UCSD-AML1 (cell line): Measurements from ENCODE around the gene HIGD1B.
"Not testable (repeated sequence)": the region's sequence is repeated elsewhere in the genome, so short reads cannot be mapped to it uniquely, and the experiment has no call there.

ENCODE experiments used
- DNase-seq: peaks from one replicate; lab custom pipeline; 2025; ENCODE audit not compliant: unreplicated experiment; lab: John Stamatoyannopoulos, UW

Gene HIGD1B

GRCh38 chr17:44847586-44847985, at the start of gene HIGD1B:
Gene HIGD1B (plus strand): TSS chr17:44847883. CDS start chr17:44848153, 270 bp downstream.
- no peak for DNase-seq

- DNase-seq = no peak
Measured at GRCh38 chr17:44798356-44798755, 49.3 kb upstream of the HIGD1B start.

- DNase-seq = no peak
Measured at GRCh38 chr17:44801880-44802279, 45.8 kb upstream of the HIGD1B start.

DNA sequence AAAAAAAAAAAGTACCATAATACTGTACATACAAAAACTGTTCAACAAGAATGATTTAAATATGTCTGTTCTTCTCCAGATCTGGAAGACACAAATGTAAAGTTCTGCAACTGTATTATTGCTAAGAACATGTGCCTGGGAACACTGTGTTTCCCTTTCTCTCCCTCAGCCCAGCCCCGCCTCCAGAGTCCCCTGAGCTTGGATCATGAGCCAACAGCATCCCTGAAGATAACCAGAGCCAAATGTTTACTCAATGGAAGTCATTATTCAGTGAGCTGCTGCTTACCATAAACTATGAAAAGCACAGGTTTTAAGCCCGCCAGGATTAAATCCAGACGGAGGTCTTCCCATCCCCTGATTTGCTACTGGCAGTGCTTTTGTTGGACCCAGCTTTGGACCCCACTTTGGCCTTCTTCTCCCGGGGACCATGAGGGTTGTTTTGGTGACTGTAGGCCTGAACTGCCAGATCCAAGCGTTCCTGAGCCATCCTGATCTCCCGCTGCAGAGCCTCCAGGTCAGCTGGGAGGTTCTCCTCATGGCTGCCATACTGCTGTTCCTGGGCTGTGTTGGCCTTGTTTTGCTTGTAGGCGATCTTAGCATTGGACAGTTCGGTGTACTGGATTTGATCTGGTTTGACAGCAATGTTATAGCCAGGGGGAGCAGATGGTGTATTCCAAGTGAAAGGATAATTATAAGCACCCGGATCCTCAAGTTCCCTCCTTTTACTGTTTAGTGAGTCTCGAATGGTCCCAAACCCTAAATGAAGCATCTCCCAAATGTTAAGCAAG, 43.2 kb upstream of the HIGD1B start:
- DNase-seq = no peak

GRCh38 chr17:44807093-44807816, 40.4 kb upstream of the HIGD1B start:
- no peak for DNase-seq

DNA sequence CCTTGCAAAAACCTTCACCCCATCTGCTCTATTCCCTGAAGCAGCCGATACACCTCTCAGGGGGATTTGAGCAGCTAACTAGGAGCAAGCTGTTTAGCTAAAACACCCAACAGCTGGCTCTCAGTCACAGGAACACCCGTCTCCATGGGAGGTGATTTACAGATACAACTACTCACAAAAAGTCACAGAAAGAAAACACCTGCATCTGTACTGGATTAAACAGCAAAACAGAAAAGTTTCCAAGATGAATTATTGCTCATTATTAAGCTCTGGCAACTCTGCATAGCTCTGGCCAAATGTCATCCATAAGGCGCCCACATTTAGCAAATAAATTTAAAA, 39.9 kb upstream of the HIGD1B start:
- no peak for DNase-seq

DNA sequence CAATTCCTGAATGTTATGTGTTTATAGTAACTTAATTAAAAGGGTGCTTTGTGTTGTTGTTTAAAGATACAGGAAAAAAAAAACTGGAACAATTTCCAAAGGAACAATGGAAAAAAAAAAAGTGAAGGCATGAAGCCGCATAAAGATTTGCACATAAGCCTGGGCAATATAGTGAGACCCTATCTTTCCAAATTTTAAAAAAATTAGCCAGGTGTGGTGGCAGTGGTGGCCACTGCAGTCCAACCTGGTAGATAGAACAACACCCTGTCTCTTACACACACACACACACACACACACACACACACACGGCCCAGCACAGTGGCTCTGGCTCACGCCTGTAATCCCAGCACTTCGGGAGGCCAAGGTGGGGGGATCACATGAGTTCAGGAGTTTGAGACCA, 39.5 kb upstream of the HIGD1B start:
- DNase-seq = no peak

DNA sequence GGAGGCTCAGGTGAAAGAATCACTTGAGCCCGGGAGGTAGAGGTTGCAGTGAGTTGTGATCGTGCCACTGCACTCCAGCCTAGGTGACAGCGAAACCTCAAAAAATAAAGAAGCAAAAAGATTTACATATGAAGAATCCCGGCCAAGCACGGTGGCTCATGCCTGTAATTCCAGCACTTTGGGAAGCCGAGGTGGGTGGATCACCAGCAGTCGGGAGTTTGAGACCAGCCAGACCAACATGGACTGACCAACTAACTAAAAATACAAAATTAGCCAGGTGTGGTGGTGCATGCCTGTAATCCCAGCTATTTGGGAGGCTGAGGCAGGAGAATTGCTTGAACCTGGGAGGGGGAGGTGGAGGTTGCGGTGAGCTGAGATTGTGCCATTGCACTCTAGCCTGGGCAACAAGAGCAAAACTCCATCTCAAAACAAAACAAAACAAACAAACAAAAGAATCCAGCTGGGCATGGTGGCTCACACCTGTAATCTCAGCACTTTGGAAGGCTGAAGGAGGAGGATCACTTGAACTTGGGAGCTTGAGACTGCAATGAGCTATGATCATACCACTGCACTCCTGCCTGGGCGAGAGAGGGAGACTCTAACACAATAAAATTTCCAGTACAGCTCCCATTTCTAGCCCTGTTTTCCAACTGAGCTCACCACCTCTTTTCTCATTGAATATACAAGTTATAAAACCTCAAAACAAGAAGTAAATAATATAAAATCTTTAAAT, 38.9 kb upstream of the HIGD1B start:
- DNase-seq = not testable (repeated sequence)

- no peak for DNase-seq
Measured at GRCh38 chr17:44812263-44812662, 35.4 kb upstream of the HIGD1B start.

DNA sequence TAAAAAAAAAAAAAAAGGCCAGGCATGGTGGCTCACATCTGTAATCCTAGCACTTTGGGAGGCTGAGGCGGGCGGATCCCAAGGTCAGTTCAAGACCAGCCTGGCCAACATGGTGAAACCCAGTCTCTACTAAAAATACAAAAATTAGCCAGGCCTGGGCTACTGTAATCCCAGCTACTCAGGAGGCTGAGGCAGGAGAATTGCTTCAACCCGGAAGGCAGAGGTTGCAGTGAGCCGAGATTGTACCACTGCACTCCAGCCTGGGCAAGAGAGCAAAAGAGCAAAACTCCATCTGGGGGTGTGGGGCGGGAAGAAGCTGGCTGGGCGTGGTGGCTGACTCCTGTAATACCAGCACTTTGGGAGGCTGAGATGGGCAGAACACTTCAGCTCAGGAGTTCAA, 29.2 kb upstream of the HIGD1B start:
- not testable (repeated sequence) for DNase-seq

DNA sequence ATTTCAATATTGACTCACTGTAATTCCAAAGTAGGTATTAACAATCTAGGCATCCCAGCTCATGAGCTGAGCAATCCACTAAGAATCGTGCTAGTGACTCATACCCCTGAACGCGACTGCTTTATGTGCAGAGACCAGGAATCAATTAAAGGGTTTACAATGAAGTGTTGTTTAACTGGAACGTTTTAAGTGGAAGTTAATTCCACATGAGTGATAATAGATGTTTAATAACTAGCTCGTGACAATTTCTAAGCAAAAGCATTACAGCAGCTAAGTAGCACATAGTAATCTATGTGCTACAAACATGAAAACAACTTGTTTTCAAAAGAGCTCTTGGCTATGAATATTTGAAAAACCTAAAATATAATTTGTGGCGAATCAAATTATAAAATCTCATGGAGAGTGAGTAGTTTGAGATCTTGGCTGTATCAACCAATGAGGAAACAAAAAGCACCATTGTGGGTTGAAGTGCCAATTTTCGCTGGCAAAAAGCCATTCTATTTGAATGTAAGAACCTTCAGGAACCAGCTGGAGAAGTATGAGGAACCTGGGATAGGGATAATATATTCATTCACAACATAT, 27.0 kb upstream of the HIGD1B start:
- no peak for DNase-seq

DNA sequence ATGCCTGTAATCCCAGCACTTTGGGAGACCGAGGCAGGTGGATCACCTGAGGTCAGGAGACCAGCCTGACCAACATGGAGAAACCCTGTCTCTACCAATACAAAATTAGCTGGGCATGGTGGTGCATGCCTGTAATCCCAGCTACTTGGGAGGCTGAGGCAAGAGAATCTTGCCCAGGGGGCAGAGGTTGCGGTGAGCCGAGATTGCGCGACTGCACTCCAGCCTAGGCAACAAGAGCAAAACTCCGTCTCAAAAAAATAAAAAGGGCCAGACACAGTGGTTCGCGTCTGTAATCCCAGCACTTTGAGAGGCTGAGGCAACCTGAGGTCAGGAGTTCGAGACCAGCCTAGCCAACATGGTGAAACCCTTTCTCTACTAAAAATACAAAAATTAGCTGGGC, 22.4 kb upstream of the HIGD1B start:
- not testable (repeated sequence) for DNase-seq

DNA sequence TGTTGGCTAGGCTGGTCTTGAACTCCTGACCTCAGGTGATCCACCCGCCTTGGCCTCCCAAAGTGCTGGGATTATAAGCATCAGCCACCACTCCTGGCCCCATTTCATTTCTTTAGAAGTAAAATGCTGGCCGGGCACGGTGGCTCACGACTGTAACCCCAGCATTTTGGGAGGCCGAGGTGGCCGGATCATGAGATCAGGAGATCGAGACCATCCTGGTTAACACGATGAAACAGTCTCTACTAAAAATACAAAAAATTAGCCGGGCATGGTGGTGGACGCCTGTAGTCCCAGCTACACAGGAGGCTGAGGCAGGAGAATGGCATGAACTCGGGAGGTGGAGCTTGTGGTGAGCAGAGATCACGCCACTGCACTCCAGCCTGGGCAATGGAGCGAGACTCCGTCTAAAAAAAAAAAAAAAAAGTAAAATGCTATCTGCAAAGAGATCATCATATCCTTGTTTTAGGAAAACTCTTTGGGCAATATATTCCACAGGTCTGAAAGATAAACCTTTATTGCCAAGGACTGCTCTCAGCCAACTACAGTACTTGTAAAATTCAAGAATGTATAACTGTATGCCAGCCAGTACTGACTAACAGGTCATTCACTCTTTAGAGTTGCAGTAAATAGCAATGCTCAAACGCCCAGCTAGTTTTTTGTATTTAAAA, 21.4 kb upstream of the HIGD1B start:
- DNase-seq = no peak

GRCh38 chr17:44827863-44828262, 19.8 kb upstream of the HIGD1B start:
- DNase-seq = no peak

DNA sequence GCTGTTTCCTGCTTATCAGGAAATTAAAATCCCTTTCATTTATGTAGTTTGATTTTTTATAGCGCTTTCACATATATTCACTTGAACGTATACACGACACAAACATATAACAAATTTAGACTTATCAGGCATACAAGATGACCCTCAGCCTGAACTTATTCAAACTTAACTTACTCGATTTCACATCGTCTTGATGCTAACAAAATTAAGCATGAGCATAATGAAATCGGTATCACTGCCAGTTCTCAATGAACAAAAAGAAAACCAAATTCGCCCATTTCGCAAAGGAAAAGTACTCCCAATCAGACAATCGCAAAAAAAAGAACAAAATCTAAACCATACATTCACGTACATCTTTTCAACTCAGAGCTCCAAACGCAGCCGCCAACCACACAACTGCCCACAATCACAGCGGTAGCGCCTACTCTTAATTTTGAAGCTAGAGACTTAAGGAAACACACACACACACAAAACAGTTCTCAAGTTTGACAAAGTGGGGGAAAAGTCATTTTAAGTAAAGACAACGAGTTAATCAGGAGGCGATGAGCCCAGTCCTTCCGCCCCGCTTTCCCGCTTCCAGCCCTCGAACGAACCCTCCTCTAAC, 18.7 kb upstream of the HIGD1B start:
- no peak for DNase-seq

GRCh38 chr17:44829523-44830358, 17.9 kb upstream of the HIGD1B start, which contains the start of gene GJC1:
Gene GJC1 (minus strand): TSS chr17:44830287. CDS start chr17:44805817, 24,470 bp downstream.
- DNase-seq = no peak

DNA sequence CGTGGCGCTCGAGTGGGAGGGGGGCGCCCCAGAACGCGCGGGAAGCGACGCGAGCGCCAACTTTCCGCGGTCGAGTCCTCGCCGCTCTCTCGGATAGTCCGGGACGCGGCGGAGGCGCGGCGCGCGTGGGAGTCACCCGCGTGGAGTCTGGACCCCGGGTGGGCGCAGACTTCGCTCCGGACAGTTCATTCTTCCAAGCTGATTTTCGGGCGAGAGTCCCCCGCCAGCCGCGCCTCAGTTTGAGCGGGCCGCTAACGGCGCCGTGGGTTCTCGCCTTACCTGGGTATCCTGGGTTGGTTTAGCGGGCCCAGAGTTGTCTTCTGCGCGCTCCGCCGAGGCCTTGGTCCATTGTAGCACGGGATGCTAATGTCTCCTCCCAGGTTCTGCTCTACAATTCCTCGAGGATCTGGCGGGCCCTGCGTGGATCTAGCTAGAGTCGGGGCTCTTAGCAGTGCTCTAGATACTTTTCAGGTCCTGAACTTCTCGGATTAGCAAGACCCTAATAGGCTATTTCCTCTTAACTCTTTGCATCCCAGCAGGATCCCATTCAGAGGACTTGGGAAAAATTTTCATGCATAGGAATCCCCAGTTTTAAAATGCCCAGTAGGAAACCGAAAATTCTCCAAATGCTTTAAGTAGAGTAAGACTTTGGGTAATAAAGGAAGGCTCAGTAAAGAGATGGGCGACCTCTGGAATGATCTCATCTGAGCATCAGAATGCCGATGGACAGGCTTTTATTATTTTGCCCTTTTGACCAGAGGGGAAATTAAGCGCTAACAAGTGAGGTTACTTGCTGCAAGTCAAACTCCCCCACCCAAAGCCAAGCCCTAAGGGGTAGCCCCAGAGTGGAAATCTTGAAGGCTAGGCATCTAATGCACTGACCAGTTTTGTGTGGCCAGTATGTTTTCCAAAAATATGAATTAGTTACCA, 17.1 kb upstream of the HIGD1B start:
- DNase-seq = no peak

DNA sequence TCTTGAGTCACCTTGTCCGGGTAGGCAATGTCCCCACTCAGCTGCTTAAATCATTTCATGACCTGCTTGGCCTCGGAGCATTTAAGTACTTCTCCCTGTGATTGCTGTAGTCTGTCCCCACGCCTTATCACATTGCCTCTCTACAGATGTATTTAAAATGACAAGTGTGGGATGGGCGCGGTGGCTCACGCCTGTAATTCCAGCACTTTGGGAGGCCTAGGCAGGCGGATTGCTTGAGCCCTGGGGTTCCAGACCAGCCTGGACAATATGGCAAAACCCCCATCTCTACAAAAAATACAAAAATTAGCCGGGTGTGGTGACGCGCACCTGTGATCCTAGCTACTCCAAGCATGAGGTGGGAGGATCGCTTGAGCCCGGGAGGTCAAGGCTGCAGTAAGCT, 16.3 kb upstream of the HIGD1B start:
- no peak for DNase-seq

DNA sequence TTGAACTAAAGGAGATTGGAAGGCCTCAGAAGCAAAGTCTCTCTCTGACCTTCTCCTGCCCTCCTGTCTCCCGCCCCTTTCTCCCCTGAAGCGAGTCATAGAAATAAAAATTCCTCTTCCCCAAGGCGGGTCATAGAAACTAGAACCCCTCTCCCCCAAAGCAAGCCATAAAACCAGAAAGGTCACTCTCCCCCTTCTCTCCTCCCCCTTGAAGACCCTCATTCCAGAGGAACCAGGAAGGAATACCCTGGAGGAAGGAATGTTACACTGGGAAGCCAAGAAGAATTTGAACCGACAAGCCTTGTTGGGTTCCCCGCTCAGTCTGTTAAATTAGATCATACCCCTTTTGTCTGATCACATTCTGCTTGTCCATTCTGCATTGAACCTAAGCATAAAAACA, 14.9 kb upstream of the HIGD1B start:
- no peak for DNase-seq
